WI38 (cell line): ENCODE results near the gene KRTAP10-2.

Experiments
- H3K4me3 ChIP-seq: 2 replicates; pipeline ENCODE4 v1.5.1; 2011; ENCODE audit warnings: low read depth, mild to moderate bottlenecking, control low read depth, low read length
- CTCF ChIP-seq: IDR thresholded peaks from 2 replicates; pipeline ENCODE4 v1.5.1; 2012; ENCODE audit warnings: low read depth, mild to moderate bottlenecking, control low read depth, low read length

Gene KRTAP10-2

DNA sequence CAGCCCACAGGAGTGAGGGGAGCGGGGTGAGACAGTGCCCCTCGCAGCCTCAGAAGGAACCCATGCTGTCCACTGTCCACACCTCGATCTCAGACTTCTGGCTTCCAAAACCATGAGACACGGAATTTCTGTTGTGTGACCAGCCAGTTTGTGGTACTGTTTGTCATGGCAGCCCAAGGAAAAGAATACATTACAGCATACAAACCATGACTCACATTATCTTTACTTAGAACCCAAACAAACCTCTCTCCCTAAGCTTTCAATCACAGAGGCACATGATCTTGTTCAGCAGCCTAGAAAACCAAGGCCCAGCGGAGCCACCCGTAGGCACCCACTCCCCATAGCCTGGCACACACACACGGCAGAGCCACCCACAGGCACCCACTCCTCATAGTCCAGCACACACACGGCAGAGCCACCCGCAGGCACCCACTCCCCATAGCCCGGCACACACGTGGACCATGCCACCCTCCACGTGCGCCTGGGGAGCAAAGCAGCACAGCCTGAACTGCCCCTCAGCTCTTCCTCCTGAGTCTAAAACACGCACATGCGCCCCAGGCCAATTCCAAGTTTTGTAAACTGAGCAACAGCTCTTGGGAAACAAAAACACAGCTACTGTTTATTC lies 21.8 kb upstream of the KRTAP10-2 start:
- TF ChIP-seq CTCF = no peak
- no peak overlapping the region for H3K4me3 ChIP-seq

DNA sequence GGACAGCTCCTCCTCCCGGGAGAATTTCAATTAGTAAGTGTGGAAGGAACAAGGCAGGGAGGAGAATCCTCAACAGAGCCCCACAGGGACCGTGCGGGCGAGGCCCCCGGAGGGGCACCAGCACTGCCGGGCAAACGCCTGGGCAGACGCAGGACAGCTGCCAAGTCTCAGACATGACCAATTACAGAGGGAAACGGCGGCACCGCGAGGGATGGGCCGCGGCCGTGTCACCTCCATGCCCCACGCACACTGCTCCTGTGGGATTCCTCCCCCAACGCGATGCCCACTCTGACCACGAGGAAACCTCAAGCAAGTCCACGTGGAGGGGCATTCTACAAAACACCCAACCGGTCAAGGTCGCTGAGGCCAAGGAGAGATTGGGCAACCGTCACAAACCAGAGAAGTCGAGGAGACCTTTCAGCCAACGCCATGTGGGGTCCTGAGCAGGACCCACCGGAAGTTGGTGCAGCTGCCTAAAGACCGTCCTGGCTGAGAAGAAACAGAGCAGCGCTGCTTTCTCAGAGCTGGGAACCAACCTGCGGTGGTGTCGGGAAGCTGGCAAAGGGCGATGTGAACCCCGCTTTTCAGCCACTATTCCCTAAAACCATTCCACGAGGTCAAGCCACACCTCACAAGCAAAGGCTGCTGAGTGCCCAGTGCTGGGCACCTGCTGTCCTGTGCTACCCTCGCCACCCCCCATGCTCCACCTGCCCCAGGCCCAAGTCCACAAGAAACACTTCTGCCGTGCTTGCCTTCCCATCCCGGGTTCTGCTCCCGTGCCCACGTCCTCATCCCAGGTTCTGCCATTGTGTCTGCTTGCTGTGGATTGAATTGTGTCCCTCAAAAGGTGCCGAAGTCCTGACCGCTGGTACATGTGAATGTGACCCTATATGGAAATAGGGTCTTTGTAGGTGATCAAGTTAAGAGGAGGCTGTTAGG lies 20.8 kb upstream of the KRTAP10-2 start:
- TF ChIP-seq CTCF = no peak
- no peak overlapping the region for H3K4me3 ChIP-seq

GRCh38 chr21:44571296-44571695 lies 20.0 kb upstream of the KRTAP10-2 start:
- H3K4me3 ChIP-seq = no peak overlapping the region
- TF ChIP-seq CTCF = no peak

DNA sequence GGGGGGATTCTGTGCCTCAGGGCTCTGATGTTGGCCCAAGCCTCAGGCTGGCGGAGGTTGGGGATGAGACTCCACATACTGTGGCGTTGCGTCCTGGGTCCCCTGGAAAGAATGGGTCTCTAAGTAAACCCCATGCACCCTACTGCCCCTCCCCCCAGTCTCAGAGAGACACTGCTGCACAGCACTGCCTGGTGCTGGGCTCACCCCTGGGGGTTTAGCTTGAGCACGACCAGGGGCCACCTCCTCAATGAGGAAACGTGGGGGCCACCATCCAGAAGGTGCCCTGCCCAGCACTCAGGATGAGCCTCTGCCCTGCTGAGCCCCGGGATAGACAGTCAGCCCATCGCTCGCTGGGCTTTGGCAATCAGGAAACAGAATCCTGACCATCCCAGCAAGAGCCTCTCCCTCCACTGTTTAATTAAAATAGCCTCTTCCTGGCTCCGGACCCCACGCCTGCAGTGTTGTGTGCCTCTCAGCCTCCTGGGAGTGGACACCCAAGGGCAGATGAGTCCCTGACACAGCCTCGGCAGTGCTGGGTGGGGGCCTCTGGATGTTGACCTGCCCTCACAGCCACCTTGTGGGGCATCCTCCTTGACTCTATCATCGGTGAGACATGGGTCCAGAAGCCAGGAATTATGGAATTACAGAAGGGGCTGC lies 18.7 kb upstream of the KRTAP10-2 start:
- H3K4me3 ChIP-seq = no peak overlapping the region
- no peak for TF ChIP-seq CTCF

DNA sequence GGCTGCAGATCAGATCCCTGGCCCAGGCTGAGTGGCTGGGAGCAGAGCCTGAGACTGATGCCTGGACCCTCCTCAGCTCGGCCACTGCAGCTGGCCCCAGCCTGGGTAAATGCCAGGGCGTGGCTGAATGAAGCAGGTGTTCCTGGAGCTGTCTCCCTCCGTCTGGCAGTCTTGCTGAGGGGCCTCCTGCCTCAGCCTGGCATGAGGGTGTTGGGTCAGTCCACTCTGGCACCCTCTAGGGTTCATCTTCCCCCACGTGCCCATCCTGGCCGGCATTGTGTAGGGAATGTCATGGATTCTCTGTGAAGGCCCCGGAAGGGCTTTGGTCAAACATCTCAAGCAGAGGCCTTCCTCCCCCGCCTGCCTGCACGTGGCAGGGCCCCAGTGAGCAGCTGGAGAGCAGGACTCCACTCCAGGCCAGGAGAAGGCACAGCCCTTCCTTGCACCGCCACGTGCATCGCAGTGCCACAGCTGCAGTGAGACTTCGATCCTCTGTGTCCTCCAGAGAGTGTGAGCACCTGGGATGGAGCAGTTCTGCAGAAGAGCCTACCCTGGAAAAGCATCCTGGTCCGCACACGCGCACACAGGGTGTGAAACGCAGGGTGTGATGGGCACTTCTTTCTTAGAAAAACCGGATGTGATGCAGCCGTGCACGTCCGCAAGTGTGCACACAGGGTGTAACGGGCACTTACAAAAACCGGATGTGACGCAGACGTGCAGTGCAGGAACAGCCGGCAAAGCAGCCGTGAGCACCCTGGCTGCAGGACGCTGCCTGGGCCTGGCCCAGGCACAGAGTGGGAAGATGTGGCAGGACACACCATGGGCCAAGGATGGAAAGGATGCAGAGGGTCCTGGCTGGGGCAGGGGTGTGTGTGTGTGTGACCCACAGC lies 17.6 kb upstream of the KRTAP10-2 start:
- no peak for TF ChIP-seq CTCF
- no peak overlapping the region for H3K4me3 ChIP-seq

DNA sequence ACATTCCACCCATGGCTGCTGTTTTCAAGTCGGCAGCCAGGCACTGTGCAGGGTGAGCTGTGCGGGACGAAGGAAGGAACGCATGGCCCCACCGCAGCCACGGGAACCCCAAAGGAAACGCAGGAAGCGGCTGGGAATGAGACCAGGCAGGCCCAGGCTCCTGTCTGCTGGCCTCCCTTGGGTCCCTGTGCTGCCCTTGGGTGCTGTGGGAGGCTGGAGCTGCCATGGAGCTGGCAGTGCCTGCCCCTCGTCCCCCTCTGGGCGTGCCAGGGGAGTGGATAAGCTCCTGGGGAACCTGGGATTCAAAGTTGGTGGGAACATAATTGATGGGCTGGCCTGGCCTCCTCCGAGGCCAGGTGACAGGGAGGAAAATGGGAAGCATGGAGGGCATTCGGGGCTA lies 17.0 kb upstream of the KRTAP10-2 start:
- no peak overlapping the region for H3K4me3 ChIP-seq
- no peak for TF ChIP-seq CTCF
